Panc1 (cell line): ENCODE results near the gene ZBED6. TPM values are rescaled to one million over a fixed set of nuclear protein-coding genes. Genes with fewer than 3 reads are reported as not detected.
"Not testable (repeated sequence)": the region's sequence is repeated elsewhere in the genome, so short reads cannot be mapped to it uniquely, and the experiment has no call there.

ENCODE experiments used
- ATAC-seq: fragments of 200-7000 bp; cut with Tn5 transposase; 2 replicates; pipeline ENCODE4 v1.9.1; 2020; ENCODE audit warnings: mild to moderate bottlenecking, moderate library complexity
- BruUV-seq: library from RNA; stranded (reverse); fragments of 400-500 nt; replicated peaks from 2 replicates; lab custom pipeline; 2021; lab: Mats Ljungman, UMichigan
- CTCF ChIA-PET: fragments of 300-600 bp; sonication (Branson Sonifier 250); formaldehyde crosslinking; loops from one replicate; lab custom pipeline; 2022; ENCODE audit warnings: antibody characterized with exemption; lab: Charles Lee
- POLR2A ChIA-PET: fragments of 300-600 bp; sonication (Branson Sonifier 250); formaldehyde crosslinking; loops from one replicate; lab custom pipeline; 2022; ENCODE audit warnings: antibody characterized with exemption; lab: Charles Lee
- DNase-seq: peaks from one replicate; pipeline ENCODE4 v3.0.0-alpha.2; 2010; ENCODE audit warnings: low read depth, low spot score
- H3K27ac ChIP-seq: 2 replicates; pipeline ENCODE4 v1.5.1; 2011; ENCODE audit warnings: mild to moderate bottlenecking, low read length, inconsistent platforms
- H3K27me3 ChIP-seq: fragments of 200-500 bp; sonication (Bioruptor generic); 2 replicates; pipeline ENCODE4 v1.6.0; 2014; ENCODE audit warnings: low read length, inconsistent platforms; ENCODE audit not compliant: control insufficient read depth, insufficient read depth
- H3K36me3 ChIP-seq: fragments of 200-500 bp; sonication (Bioruptor generic); 2 replicates; pipeline ENCODE4 v1.5.1; 2014; ENCODE audit warnings: inconsistent platforms, mild to moderate bottlenecking, low read length, moderate library complexity; ENCODE audit not compliant: control insufficient read depth, insufficient read depth
- H3K4me1 ChIP-seq: 2 replicates; pipeline ENCODE4 v1.5.1; 2011; ENCODE audit warnings: inconsistent platforms, mild to moderate bottlenecking, low read length, moderate library complexity; ENCODE audit not compliant: control insufficient read depth, insufficient read depth
- H3K4me3 ChIP-seq, 2 experiments: 2 replicates each; pipeline ENCODE4 v1.5.1; 2011 to 2012; ENCODE audit warnings: low read depth in 2 of 2, low read length in 2 of 2, mild to moderate bottlenecking in 2 of 2, inconsistent platforms in 1 of 2, moderate library complexity in 1 of 2
- H3K9me3 ChIP-seq: fragments of 200-500 bp; sonication (Bioruptor generic); 2 replicates; pipeline ENCODE4 v1.5.1; 2014; ENCODE audit warnings: low read depth, mild to moderate bottlenecking, inconsistent platforms, low read length, moderate library complexity; ENCODE audit not compliant: control insufficient read depth, insufficient read depth
- CTCF ChIP-seq: fragments of 450-650 bp; IDR thresholded peaks from 2 replicates; pipeline ENCODE4 v1.5.1; 2017; ENCODE audit warnings: mild to moderate bottlenecking
- POLR2AphosphoS5 ChIP-seq: IDR thresholded peaks from 2 replicates; pipeline ENCODE4 v1.6.1; 2012; ENCODE audit warnings: mild to moderate bottlenecking, low read depth, low read length, moderate library complexity
- REST ChIP-seq, 2 experiments: IDR thresholded peaks; 2 replicates each; pipeline ENCODE4 v1.6.1; 2011 to 2012; ENCODE audit warnings: low read depth in 2 of 2, control low read depth in 1 of 2, low read length in 1 of 2, mild to moderate bottlenecking in 1 of 2, moderate library complexity in 1 of 2; ENCODE audit not compliant: insufficient read depth in 1 of 2
- SIN3A ChIP-seq: IDR thresholded peaks from 2 replicates; pipeline ENCODE4 v1.6.1; 2012; ENCODE audit warnings: low read depth, mild to moderate bottlenecking, low read length, moderate library complexity, borderline replicate concordance; ENCODE audit not compliant: insufficient read depth
- TCF7L2 ChIP-seq: IDR thresholded peaks from 2 replicates; pipeline ENCODE4 v1.6.1; 2011; ENCODE audit warnings: mild to moderate bottlenecking, low read depth, low read length, inconsistent platforms
- in situ Hi-C: cut with HindIII; loops from 2 replicates; pipeline ENCODE4 v1.10.0; 2016; ENCODE audit warnings: low sequenced_read_pairs, low pct_unique_long_range_greater_than_20kb
- intact Hi-C: fragments of 100-400 bp; cut with micrococcal nuclease; formaldehyde crosslinking; loops from one replicate; pipeline ENCODE4 v1.10.0; 2022; ENCODE audit not compliant: unreplicated experiment
- total RNA-seq: library from RNA; stranded (reverse); gene quantifications from one replicate; pipeline ENCODE4 v1.2.1, GENCODE V29; 2021; ENCODE audit not compliant: unreplicated experiment

The ZBED6 gene
- total RNA-seq, 1 experiment from 2014 or later, result 39.8 TPM

- no peak overlapping the region for H3K4me3 ChIP-seq
- in situ Hi-C loops, result no loop called here
- no peak for DNase-seq
- H3K27ac ChIP-seq, result no peak overlapping the region
- H3K27me3 ChIP-seq, result no peaks in the 10 kb centered on the region
- intact Hi-C loops, result no loop called here
- no peaks in the 10 kb centered on the region for H3K4me1 ChIP-seq
- ChIA-PET POLR2A (no interaction called here), CTCF (no interaction called here)
- no peaks in the 10 kb centered on the region for H3K9me3 ChIP-seq
- no peak for ATAC-seq
- TF ChIP-seq REST (IDR thresholded peaks at IDR 0.05; ENCODE audit: insufficient read depth in 1 of 2, low read depth in 2 of 2, low read length in 1 of 2) (no peak), SIN3A (no peak), TCF7L2 (no peak), POLR2AphosphoS5 (no peak), CTCF (no peak)
- no peaks in the 10 kb centered on the region for H3K36me3 ChIP-seq
- no TSS peak for BruUV-seq
Observed at GRCh38 chr1:203756036-203756435, 39.4 kb upstream of the ZBED6 start.

GRCh38 chr1:203758749-203759148, 36.7 kb upstream of the ZBED6 start:
- POLR2A ChIA-PET, H3K9me3 ChIP-seq, H3K36me3 ChIP-seq, H3K4me3 ChIP-seq, ATAC-seq, H3K27ac ChIP-seq, H3K4me1 ChIP-seq, H3K27me3 ChIP-seq, CTCF ChIA-PET, BruUV-seq, DNase-seq, in situ Hi-C loops, intact Hi-C loops: not testable (repeated sequence)

GRCh38 chr1:203760506-203760905, 34.9 kb upstream of the ZBED6 start:
- ChIA-PET CTCF (no interaction called here), POLR2A (interaction anchor here (0.6 to 0.7 kb wide), 2 partner anchors 33 to 352 kb away, joined by 3 read pairs; no protein-coding TSS in a partner anchor)
- Histone ChIP-seq H3K4me1 (no peaks in the 10 kb centered on the region), H3K27me3 (no peaks in the 10 kb centered on the region), H3K27ac (no peak overlapping the region), H3K36me3 (no peaks in the 10 kb centered on the region), H3K9me3 (no peaks in the 10 kb centered on the region), H3K4me3 (no peak overlapping the region)
- BruUV-seq, result no TSS peak
- in situ Hi-C loops (no loop called here), intact Hi-C loops (no loop called here)
- ATAC-seq (no peak), DNase-seq (no peak)
- TF ChIP-seq POLR2AphosphoS5 (no peak), REST (IDR thresholded peaks at IDR 0.05; ENCODE audit: insufficient read depth in 1 of 2, low read depth in 2 of 2, low read length in 1 of 2) (no peak), CTCF (no peak), TCF7L2 (no peak), SIN3A (no peak)

GRCh38 chr1:203761958-203762357, 33.5 kb upstream of the ZBED6 start:
- DNase-seq, H3K27ac ChIP-seq, CTCF ChIA-PET, H3K9me3 ChIP-seq, H3K4me3 ChIP-seq, POLR2A ChIA-PET, H3K36me3 ChIP-seq, H3K4me1 ChIP-seq, in situ Hi-C loops, intact Hi-C loops, H3K27me3 ChIP-seq, BruUV-seq, ATAC-seq: not testable (repeated sequence)
